Measurements from ENCODE around the gene NUP58. TPM values are rescaled to one million over a fixed set of nuclear protein-coding genes. Genes with fewer than 3 reads are reported as not detected.

NUP58 gene
- total and polyA plus RNA-seq, 8 donors: 6.4 to 96.3 (median 20.9) TPM

DNA sequence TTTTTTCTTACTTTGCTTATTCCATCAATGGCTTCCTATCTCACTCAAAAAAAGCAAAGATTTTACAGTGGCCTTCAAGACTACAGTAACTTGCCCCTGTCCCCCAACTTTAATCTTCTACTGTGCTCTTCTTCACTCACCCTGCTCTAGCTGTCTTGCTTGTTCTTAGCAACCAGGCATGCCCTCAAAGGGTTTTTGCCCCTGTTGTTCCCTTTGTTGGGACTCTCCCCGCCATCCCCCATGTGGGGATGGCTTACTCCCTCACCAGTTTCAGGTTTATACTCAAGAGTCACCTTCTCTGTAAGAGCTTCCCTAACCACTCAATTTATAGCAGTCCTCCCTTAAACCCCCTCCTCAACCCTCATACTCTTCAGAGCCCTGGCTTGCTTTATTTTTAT is 19.5 kb upstream of the NUP58 start:
- TF ChIP-seq POLR2A (IDR thresholded peaks at IDR 0.05): no peak
- TF ChIP-seq EP300 (IDR thresholded peaks at IDR 0.05): no peak
- TF ChIP-seq, protein P1, sequence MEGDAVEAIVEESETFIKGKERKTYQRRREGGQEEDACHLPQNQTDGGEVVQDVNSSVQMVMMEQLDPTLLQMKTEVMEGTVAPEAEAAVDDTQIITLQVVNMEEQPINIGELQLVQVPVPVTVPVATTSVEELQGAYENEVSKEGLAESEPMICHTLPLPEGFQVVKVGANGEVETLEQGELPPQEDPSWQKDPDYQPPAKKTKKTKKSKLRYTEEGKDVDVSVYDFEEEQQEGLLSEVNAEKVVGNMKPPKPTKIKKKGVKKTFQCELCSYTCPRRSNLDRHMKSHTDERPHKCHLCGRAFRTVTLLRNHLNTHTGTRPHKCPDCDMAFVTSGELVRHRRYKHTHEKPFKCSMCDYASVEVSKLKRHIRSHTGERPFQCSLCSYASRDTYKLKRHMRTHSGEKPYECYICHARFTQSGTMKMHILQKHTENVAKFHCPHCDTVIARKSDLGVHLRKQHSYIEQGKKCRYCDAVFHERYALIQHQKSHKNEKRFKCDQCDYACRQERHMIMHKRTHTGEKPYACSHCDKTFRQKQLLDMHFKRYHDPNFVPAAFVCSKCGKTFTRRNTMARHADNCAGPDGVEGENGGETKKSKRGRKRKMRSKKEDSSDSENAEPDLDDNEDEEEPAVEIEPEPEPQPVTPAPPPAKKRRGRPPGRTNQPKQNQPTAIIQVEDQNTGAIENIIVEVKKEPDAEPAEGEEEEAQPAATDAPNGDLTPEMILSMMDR (IDR thresholded peaks at IDR 0.05): no peak
- no peak for TF ChIP-seq POLR2AphosphoS5 (IDR thresholded peaks at IDR 0.05)
- Histone ChIP-seq H3K27me3 (no peaks in the 10 kb centered on the region), H3K4me1 (peaks cover 0 to 45% (median 22%) of the 10 kb centered on the region in 4 donors), H3K36me3 (no peaks in the 10 kb centered on the region), H3K27ac (no peak overlapping the region), H3K9me3 (no peaks in the 10 kb centered on the region), H3K4me3 (no peak overlapping the region)
- WGBS, 5 donors: 85 to 100% (median 94%) methylated on average over 1 of the region's 1 CpG
- no peak for DNase-seq
- intact Hi-C loops (cut with DNase I; ENCODE audit: low total_unique reads): no loop called here

DNA sequence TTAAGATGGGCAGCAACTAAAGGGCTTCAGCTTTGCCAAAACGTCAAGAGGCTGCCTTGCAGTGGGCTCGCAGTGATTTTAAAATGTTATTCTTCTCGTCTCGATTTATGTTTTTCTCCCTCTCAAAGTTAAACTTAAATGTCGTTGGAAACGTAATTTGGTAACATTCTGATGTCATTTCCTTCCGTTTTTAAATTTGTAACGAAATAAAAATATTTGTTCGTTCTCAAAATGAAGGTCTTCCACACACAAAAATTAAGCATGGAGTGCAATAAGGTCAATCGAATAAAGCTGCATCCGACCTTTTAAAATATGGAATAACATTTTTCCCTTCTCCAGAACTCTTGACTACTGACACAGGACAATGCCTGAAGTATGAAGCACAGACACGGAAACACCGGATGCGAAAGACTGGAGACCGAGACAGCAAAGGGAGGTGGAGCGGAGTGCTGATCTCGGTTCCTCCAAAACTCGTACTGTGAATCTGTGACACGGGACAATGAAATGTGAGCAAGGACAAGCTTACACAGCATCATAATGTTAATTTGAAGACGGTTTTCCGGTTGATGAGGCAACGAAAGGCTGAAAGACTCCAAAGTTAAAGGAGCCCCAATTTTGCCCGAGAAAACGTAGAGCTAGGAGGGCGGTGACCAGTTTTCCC is 15.0 kb upstream of the NUP58 start:
- no peaks in the 10 kb centered on the region for H3K36me3 ChIP-seq
- DNase-seq: peak in 1 of 2 donors; percentile 70
- peak overlapping the region; percentile 85 to 95 (median 92) for H3K4me3 ChIP-seq
- 9 to 14% (median 11%) methylated on average over 23 to 25 of the region's 25 CpGs for WGBS, 5 donors
- peak overlapping the region; percentile 89 to 96 (median 91) for H3K27ac ChIP-seq
- no peak for TF ChIP-seq POLR2A (IDR thresholded peaks at IDR 0.05)
- no peak for TF ChIP-seq EP300 (IDR thresholded peaks at IDR 0.05)
- TF ChIP-seq POLR2AphosphoS5 (IDR thresholded peaks at IDR 0.05): no peak
- TF ChIP-seq, protein P1 (IDR thresholded peaks at IDR 0.05): no peak
- intact Hi-C loops (cut with DNase I; ENCODE audit: low total_unique reads): no loop called here
- H3K27me3 ChIP-seq: peaks cover 0 to 6% (median 0%) of the 10 kb centered on the region in 3 donors
- peaks cover 3 to 45% (median 24%) of the 10 kb centered on the region in 4 donors for H3K4me1 ChIP-seq
- H3K9me3 ChIP-seq: no peaks in the 10 kb centered on the region

DNA sequence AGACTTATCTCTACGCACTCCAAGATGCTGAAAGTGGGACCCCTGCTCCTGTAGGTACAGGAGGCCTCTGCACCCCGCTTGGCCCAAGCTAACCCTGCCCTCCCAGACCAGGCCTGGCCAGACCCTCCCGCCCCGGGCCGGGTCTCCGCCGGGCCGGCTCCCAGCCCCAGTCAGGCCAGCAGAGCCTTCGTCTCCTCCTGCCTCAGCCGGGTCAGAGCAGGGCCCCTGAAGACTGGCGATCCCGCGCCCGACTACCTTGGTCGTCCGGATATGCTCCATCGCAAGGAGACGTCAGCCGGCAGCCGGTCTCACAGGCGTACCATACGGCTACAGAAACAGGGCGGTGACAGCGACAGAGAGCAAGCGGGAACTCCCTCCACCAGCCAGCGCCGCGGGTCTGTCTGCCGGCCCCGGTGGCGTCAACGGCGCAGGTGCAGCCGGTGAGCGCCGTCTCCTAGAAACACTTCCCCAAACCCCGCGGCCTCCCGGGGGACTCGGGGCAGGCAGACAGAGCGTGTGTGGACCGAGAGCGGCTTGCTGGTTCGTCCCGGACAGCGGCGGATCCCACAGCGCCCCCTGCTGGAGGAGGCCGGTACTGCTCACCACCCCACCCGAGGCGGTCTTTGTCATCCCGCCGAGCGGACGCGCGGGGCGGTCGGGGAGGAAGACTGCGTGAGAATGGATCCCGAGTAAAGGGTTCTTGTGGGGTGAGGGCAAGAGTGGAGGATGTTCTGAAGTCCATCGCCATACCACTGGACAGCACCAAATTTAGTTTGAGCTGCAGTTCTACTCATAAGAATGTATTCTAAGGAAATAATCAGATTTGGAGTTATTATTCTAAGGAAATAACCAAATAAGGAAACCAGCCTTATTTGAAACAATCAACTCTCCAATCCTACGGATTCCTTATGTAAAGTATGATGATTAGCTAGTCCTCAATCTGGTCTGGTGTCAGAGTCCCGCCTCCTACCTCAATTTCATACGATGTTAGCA is 14.2 kb upstream of the NUP58 start, which contains the start of gene MTMR6:
Gene MTMR6 (minus strand): TSS at position 520 of the 993 bp plus-strand sequence. CDS start 241 bp downstream, at position 279.
- H3K27ac ChIP-seq: peak within 1 kb of the TSS; percentile 89 to 96 (median 91)
- DNase-seq: peak; percentile 92 to 97
- intact Hi-C loops (cut with DNase I; ENCODE audit: low total_unique reads): no loop called here
- no peaks in the 10 kb centered on the region for H3K36me3 ChIP-seq
- TF ChIP-seq POLR2AphosphoS5 (IDR thresholded peaks at IDR 0.05) (peak; percentile 56 to 86 (median 84)), POLR2A (IDR thresholded peaks at IDR 0.05) (peak in 1 of 4 donors; percentile 28), EP300 (IDR thresholded peaks at IDR 0.05) (no peak)
- TF ChIP-seq, protein P1 (IDR thresholded peaks at IDR 0.05): peak in 6 of 7 experiments; percentile 98 to 100 (median 100)
- peak within 1 kb of the TSS; percentile 85 to 95 (median 92) for H3K4me3 ChIP-seq
- no peaks in the 10 kb centered on the region for H3K9me3 ChIP-seq
- H3K4me1 ChIP-seq: peaks cover 3 to 38% (median 22%) of the 10 kb centered on the region in 4 donors
- WGBS, 5 donors: 2 to 3% (median 3%) methylated on average over 44 to 65 of the region's 65 CpGs
- H3K27me3 ChIP-seq: peaks cover 0 to 12% (median 0%) of the 10 kb centered on the region in 3 donors

DNA sequence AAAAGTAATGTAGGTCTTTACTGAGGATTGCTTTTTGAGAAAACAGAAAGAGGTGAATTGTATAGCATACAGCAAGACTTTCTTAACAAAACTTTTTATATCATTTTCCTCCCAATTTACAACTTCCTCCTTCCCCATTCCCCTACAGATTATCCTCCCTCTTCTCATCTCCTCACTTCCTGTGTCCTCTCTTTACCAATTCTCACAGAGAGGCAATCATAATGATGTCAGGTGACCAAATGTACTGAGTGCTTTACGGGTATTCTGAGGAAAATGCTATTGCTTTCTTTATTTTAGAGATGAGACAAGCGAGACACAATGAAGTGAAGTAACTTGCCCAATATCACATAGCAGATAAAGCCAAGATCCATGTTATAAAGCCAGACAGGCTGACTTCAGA is 12.5 kb upstream of the NUP58 start:
- intact Hi-C loops (cut with DNase I; ENCODE audit: low total_unique reads): no loop called here

More for the DNA sequence above, 12.5 kb upstream of the NUP58 start:
- 71 to 81% (median 78%) methylated on average over 2 of the region's 2 CpGs for WGBS, 5 donors
- DNase-seq: no peak
- Histone ChIP-seq H3K4me1 (peaks cover 3 to 32% (median 15%) of the 10 kb centered on the region in 4 donors), H3K9me3 (no peaks in the 10 kb centered on the region), H3K27me3 (peaks cover 0 to 12% (median 0%) of the 10 kb centered on the region in 3 donors), H3K27ac (no peak overlapping the region), H3K36me3 (no peaks in the 10 kb centered on the region), H3K4me3 (no peak overlapping the region)
- TF ChIP-seq POLR2A (IDR thresholded peaks at IDR 0.05) (no peak), EP300 (IDR thresholded peaks at IDR 0.05) (no peak), POLR2AphosphoS5 (IDR thresholded peaks at IDR 0.05) (no peak)
- TF ChIP-seq, protein P1 (IDR thresholded peaks at IDR 0.05): no peak

All from stomach (tissue), 9 donors.